Measurements from ENCODE around the gene SLC35F3.

Gene SLC35F3

DNA sequence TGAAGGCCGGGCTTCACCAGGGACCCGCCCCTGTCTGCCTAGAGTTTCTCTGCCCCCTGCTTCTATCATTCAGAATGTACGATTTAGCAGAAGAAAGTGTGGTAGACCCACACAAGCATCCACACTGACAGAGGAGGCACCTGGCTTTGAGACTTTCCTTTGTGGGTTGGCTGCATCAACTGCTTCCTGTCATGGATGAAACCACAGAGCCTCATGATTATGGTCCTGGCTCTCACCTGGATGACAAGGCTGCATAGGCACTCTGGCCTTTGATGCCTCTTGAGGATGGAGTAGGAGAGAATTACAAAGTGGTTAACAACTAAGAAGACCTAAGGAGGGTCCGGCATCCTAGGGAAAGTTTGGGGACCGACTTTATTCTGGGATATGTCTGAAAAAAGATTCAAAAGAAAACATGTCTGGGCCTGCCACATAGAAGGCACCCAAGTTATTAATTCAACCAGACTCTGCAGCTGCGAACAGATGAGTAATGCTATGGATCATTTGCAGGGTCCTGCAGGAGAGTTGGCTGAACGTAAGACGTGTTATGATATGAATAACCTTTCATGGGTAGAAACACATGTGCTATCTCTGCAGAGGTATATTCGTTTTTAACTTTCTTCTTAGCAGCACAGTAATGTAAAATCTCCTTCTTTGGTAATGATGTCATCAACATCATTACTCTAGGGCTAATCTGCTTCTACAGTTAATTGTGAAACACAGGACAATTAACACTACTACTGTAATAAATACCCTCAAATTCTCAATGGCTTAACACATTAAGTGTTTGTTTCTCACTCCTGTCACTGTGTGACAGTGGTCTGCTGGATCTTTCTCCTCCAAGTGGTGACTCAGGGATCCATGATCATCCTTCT is 136.2 kb downstream of the SLC35F3 start:
- no peak for DNase-seq (ENCODE audit: low spot score)

DNA sequence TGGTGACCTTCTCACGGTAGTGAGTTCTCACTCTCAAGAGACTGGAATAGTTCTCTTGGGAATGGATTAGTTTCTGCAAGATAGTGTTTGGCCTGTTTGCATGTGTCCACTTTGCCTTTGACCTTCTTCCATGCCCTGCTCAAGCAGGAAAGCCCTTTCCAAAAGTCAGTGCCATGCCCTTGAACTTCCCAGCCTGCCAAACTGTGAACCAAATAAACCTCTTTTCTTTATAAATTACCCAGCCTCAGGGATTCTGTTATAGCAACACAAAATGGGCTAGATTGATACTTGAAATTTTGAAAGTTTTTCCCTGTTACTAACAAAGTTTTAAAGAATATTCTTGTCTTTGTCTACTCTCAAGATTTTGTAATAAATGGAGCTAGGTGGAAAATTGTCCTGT is 139.6 kb downstream of the SLC35F3 start:
- DNase-seq (ENCODE audit: low spot score) = no peak

DNA sequence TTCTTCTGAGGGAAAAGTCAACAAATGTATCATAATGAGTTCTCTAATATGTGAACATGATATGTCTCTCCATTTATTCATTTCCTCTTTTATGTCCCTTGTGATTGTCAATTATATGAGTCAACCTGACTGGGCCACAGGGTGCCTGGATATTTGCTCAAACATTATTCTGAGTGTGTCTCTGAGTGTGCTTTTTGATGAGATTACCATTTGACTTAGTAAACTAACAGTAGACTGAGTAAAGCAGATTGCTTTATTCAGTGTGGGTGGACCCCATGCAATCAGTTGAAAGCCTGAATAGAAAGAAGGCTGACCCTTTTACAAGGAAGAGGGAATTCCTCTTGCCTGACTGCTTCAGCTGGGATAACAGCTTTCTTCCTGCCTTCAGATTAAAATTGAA is 142.6 kb downstream of the SLC35F3 start:
- no peak for DNase-seq (ENCODE audit: low spot score)

DNA sequence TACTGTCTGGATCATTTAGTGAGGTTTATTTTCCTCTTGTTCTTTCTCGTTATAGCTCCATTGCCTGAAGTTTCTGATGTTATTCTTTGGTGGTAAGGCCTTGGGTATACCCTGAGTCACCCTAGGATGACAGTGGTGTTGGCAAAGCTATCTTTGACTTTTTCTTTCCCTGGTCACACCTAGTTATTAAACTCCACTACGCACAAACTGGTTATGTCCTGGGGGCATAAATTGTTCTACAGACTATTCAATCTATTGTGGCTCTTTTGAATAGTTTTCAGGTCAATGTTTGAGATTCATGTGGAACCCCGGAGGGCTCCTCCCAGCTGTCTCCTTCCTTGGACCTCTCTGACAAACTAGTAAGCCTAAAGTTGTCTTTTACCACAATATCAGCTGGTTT is 157.7 kb downstream of the SLC35F3 start:
- no peak for DNase-seq (ENCODE audit: low spot score)

DNA sequence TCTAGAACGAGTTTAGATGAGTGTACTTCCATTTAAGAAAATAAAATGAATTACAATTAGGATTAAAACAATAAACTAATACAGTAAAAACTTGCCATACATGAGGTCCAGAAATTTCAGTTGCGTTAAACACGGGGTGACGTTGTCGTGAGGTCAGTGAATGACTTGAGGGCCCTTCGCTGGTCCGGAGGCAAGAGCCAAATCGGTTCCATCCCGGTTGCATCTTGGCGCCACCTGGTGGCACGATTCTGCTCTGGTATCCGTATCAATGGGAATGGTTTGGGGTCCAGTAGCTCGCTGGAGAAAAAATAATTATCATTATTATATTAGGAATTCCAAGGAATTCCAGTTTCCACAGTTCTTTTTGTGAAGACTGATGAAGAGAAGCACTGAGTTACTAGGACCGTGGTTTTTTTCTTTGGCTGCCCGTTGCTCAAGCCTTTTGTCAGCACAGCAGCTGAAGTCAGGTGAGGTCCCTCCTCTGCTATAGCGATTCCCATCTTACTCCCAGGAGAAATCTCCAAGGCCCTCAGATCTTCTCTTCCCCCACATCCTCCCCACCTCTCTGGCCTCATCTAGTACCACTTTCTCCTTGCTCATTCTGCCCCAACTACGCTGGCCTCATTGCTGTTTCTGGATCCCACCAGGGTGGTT is 161.4 kb downstream of the SLC35F3 start:
- peak; percentile 86 for DNase-seq (ENCODE audit: low spot score)

DNA sequence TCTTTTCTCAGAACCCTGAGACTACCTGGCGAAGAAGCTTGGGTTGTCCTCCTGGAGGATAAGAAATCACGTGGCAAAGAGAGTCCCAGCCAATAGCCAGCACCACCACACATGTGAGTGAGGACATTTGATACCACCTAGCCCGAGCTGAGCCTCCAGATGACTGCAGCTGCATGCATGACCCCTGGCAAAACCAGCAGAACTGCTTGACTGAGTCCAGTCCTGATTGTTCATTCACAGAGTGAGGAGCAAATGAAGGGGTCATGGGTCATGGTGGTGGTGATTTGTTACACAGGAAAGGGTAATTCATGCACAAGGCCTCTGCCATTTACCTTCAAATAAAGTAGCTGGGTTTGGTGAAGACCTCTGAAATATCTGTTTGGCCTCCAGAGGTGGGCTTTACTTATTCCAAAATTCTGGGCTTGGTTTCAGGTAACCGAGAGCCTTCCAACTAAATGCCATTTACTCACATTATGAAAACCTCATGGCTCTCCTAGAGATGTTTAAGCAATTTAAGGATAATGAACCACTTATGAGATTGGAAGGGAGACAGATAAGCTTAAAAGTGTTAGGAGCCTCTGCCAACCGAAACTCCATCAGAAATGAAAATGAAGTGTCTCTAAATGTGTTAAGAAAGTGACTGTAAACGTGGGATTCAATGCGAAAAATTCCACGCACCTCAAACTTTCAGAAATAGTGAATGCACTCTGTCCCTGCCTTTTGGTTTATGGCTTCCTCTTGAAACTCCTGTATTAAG is 163.3 kb downstream of the SLC35F3 start:
- DNase-seq (ENCODE audit: low spot score) = no peak

DNA sequence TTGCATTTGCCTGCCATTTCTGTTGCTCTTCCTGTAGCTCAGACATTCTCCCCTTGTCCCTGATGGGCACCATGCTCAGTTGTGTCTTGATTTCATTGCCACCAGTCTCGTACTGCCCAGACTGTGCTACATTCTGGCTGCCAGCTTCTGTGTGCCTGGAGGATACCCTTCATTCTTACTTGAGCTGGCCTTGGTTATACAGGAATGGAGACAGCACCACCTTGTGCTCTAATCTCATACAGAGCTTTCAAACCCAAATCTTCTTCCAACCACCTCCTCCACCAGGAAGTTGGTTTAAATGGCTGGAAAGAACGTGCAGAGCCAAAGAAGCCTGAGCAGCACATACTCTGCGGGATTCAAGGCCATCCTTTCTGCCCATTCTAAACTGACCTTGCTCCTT is 165.3 kb downstream of the SLC35F3 start:
- no peak for DNase-seq (ENCODE audit: low spot score)

DNA sequence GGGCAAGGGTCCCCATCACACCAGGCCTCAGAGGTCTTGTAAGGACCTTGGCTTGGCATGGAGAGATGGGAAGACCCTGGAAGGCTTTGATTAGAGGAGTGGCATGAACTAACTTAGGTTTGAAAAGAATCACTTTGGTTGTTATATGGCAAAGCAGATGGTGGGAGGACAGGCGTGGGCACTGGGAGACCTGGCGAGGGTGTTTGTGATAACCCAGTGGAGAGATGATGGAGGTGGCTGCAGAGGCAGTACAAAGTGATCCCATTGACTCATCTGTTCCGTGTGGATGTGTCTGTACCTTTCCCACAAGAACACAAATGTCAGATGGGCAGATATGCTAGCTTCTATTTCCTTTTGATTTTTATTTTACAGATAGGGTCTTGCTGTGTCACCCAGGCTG is 168.3 kb downstream of the SLC35F3 start:
- DNase-seq (ENCODE audit: low spot score) = no peak

DNA sequence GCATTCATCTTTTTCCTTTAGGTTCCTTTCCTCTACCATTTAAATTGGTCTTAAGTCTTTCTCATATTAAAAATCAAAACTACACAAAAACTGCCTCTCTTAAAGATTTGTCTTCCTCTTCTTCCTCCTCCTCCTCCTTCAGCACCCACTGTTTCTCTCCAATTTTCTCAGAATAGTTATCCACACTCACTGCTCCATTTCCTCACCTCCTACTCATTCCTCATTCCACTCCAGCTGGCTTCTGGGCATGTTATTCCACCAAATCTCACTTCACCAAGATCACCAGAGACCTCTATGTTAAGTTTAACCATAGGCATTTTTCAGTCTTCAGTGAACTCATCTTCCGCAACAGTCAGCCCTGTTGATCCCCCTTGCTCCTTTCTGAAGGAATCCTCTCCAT is 173.7 kb downstream of the SLC35F3 start:
- DNase-seq (ENCODE audit: low spot score) = no peak

DNA sequence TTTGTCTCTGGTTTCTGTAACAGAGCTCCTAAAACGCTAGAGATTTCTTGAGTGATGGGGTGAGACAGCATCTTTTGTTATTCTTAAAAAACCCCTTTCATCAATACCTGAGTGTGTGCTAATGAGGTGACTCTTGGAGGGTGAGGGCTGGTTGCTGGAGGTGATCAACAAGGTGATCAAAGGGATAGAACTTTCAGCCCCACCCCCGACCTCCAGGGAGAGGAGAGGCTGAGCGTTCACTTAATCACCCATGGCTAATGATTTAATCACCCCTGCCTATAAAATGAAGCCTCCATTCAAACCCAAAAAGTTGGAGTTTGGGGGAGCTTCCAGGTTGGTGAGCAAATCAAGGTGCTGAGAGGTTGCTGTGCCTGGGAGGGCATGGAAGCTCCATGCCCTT is 175.4 kb downstream of the SLC35F3 start:
- DNase-seq (ENCODE audit: low spot score) = no peak

DNA sequence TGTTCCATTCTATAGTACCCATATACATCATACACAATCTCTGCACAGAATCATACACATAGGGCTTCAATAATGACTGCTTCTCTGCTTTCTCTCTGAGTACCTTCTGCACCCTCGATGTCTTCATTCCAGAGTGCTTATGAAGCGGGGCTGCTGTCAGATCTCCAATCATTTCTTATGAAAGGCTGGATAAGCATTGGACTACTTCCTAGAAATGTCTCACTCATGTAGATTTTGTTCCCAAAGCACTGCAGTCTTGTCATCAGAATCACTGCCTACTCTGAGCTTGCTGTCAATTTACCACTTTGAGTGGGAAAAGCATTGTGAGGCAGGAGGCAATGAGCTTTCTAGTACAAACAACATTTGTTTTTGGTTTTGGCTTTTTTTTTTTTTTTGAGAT is 179.0 kb downstream of the SLC35F3 start:
- no peak for DNase-seq (ENCODE audit: low spot score)

DNA sequence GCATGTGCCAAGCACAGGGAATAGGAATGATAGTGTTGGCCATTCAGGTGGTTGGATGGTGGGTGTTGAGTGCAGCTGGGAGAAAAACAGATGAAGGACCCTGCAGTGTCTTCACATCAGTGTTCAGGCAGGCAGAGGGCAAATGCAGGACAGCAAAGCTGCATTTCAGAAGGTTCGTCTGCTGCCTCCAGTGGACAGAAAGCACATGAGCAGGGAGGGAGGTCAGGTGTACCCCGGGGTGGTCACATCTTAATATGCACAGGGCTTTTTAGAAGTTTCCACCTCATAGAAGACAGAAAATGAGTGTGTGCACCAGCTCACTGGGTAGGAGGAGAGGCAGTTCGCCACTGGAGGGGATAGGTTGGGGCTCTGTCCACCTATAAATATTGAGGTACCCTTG is 184.9 kb downstream of the SLC35F3 start:
- no peak for DNase-seq (ENCODE audit: low spot score)

DNA sequence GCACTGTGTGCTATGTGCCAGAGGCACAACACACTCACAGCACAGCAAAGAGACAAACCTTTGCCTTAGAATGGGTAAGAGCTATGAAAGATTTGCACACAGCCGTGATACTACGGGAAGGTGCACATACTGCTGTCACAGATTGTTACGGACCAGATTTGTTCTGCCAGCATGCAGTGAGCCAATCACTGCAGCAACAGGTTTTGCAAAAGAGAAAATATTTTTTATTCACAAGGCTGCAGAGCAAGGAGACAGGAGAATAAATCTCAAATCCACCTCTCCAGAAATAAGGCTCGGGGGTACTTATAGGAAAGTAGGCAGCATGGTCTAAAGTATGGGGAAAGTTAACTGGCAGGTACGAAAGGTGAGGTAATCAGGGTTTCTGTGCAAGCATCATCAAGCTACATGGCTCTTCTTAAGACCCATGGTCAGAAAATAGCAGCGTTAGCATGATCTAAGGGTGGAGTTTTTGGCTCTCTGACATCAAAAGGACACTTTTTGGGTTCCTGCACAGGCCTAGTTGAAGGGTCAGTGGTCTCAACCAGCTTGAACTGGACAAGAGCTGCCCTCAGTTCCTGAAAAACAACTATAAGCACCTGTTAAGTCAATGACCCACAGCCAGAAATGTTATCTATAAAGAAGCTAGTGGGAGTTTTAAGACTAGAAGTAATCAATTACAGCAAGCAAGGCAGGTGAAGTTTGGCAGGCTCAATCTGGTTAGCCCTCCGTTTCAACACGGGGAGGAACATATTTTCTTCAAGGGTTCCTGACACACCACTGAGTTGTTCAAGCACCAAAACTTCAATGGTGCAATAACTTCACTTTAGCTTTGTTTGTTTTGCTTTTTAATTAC is 186.0 kb downstream of the SLC35F3 start:
- no peak for DNase-seq (ENCODE audit: low spot score)

DNA sequence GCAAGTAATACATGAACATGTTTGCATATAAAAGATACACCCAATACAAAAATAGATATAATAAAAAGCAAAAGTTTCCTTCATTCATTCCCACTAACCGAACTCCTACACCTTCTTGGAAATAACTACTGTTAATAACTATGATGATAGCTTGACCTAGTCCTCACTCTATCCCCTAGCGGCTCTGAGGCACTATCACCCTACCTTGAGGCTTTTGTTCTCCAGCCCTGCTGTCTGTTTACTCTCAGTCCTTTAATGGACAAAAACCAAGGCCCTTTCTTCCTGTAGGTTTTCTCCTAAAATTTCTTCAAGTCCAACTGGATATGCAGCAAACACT is 186.6 kb downstream of the SLC35F3 start:
- DNase-seq (ENCODE audit: low spot score) = no peak

DNA sequence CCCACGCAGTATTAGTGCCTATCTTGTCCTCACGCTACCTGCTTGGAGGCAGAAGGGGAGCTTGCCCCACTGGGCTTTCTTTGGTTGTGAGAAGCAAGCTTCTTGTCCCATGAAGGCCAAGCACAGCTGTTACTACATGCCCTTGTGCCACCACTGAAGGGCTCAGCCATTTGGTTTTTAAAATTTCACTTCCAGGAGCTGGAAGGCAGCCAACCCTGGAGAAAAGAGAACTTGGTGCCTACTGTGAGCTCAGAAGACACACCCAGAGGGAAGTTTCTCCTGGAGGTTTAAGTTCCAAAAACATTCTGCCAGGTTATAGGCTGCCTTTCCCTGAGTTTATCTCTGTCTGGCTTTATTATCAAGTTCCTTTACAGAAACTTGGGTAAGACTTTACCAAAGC is 187.4 kb downstream of the SLC35F3 start:
- no peak for DNase-seq (ENCODE audit: low spot score)

DNA sequence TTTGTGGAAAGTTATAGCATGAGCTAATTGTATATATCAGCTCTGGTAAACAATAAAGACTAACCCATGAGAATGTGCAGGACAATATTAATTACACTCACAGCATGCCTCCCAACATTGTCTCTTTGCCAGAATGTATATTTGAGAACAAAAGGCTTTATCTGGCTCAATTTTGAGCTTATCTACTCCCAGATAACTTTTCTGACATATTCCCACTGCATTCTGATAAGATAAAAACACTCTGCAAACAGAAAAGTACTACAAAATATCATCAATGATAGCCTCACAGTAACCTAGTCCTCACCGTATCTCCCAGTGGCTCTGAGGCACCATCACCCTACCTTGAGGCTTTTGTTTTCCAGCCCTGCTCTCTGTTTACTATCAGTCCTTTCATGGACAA is 188.6 kb downstream of the SLC35F3 start:
- no peak for DNase-seq (ENCODE audit: low spot score)

DNA sequence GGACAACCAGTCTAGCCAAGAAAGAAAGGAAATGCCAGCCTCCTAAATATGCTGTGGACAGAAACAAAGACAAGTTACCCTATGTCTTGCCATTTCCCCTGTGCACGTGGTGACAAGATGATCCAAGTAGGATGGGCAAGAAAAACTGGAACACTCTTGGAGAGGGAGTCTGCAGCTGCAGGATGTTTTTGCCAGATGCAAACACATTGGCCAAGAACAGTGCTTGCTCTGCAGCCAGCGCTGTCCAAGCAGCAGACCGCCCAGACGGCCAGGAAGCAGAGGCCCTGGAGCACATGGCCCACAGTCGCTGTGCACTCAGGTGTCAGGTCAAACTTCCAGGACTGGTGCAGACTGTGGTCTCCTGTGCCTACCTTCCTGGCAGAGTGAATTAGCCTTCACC is 189.3 kb downstream of the SLC35F3 start:
- no peak for DNase-seq (ENCODE audit: low spot score)

DNA sequence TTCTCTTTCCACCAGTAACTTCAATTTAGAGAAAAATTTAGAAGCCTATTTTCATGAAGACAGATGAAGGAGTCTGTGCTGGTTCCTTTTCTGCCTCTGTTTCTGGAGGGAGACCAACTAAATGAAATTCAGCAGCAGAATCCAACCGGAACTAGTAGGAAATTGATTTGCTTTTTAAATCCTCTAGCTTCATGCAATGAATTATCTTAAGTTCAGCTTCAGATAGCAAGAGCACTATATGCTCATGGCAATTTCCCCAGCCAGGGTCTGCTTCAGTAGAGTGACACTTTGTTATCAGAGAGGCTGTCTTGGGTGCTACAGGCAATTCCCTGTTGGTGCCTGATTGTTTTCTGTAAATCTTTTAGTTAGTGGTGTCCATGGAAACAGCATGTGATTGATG is 189.7 kb downstream of the SLC35F3 start:
- DNase-seq (ENCODE audit: low spot score) = no peak

DNA sequence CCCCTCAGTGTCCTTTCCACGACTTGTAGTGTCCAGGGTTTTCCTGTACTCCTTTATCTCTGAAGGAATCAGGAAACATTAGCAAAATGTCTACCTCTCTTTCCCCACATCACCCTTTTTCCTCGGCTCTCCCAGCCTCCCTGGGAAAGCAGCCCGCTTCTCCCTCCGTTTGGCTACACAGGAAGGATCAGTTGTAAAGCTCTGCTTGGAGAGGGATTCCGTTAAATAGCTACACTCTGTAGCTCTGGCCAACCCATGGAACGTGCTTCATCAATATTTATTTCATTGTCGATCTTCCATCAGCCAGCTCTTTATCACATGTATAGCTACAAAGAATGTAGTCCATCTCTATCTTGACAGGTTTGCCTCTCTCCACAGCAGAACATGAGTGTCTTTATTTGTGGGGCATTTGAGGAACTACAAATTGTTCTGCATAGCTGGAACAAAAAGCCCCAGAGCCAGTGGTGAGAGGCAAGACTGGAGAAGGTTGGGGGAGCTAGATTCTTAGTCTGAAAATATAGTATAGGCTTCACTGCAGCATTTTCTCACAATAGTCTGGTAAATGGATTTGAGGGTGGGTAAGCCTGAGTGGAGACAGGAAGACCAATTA is 191.8 kb downstream of the SLC35F3 start:
- DNase-seq (ENCODE audit: low spot score) = no peak

DNA sequence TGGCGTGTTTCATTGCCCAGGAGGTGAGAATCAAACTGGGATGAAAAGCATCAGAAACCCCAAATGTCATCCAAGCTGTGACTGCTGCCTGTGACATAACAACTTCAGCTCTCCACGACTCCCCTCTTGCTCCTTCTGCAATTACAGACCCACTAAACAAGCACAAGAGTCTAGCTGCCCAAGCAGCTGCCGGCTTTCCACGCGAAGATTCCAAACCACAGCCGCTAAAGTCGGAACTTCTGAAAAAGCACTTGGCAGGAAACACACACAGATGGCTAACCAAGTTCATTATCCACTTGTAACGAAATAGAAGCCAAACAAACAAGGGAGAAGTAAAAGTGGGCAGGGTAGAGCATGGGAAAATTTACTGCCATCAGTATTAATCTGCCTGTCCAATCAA is 198.1 kb downstream of the SLC35F3 start:
- no peak for DNase-seq (ENCODE audit: low spot score)

DNA sequence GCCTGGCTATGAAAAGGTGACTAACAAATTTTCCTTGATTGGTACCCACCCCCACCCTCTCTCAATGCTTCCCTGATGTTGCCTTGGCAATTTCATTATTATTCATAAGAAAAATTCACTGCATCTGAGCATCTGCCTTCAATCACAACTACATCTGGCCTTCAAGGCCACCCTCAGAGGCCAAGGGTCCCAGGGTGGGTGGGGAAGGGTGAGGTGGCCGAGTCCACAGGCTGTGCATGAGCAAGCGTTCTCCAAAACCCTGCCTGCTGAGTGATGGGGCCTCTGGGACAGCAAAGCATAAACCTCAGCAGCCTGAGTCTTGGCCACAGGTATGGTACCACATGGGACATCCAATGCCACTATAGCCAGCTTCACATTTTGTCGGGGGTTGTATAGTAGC is 198.7 kb downstream of the SLC35F3 start:
- no peak for DNase-seq (ENCODE audit: low spot score)

DNA sequence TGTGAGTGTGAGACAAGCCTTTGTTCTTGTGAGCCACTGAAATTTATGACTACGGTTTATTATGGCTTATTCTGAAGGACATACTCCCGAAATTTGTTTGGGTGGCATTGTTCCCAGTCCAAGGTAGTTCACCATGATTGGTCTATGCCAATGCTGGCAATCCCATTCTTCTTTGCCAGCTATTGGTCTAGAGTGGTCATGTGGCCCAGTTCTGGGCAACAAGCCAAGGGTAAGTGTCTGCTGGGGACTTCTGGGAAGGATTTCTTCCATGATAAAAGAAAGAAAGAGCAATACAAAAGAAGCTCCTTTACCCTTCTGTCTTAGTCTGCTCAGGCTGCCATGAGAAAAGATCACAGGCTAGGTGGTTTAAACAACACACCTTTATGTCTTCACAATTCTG is 201.6 kb downstream of the SLC35F3 start:
- no peak for DNase-seq (ENCODE audit: low spot score)

All from ecto neural progenitor cell (in vitro differentiated cells).